Esophagus muscularis mucosa (tissue), 4 donors: Measurements from ENCODE around the gene SDK2. TPM values are rescaled to one million over a fixed set of nuclear protein-coding genes. Genes with fewer than 3 reads are reported as not detected.

Experiments
- DNase-seq: peaks from one replicate; pipeline ENCODE4 v3.0.0-alpha.2; 2017; ENCODE audit errors: extremely low spot score
- H3K27ac ChIP-seq, 4 donors: fragments of 200-600 bp; sonication (generic); replicated peaks in 1 of 4; 1 replicate in 3 of 4; 2 replicates in 1 of 4; pipeline ENCODE4 v1.5.1; 2016 to 2019; ENCODE audit warnings: mild to moderate bottlenecking in 1 of 4
- H3K27me3 ChIP-seq, 4 donors: fragments of 200-600 bp; sonication (generic); one replicate each; pipeline versions ENCODE4 v1.5.1 to v1.6.0; 2016 to 2019
- H3K36me3 ChIP-seq, 4 donors: fragments of 200-600 bp; sonication (generic); one replicate each; pipeline ENCODE4 v1.5.1; 2016 to 2019
- H3K4me1 ChIP-seq, 4 donors: fragments of 200-600 bp; sonication (generic); one replicate each; pipeline ENCODE4 v1.5.1; 2016 to 2019
- H3K4me3 ChIP-seq, 4 donors: fragments of 200-600 bp; sonication (generic); 1 replicate in 2 of 4; 2 replicates in 2 of 4; pipeline ENCODE4 v1.5.1; 2016 to 2019; ENCODE audit warnings: mild to moderate bottlenecking in 4 of 4, moderate library complexity in 1 of 4
- H3K9me3 ChIP-seq, 4 donors: fragments of 200-600 bp; sonication (generic); 1 replicate in 3 of 4; 2 replicates in 1 of 4; pipeline ENCODE4 v1.5.1; 2016 to 2019
- EP300 ChIP-seq: sonication (generic); formaldehyde crosslinking; IDR thresholded peaks from one replicate; pipeline ENCODE4 v1.6.1; 2017; ENCODE audit warnings: antibody characterized with exemption
- POLR2A ChIP-seq: fragments of 450-650 bp; IDR thresholded peaks from one replicate; pipeline ENCODE4 v1.6.1; 2017; ENCODE audit warnings: antibody characterized with exemption, moderate library complexity, mild to moderate bottlenecking, low read depth
- POLR2AphosphoS5 ChIP-seq, 2 donors: sonication (generic); formaldehyde crosslinking; IDR thresholded peaks; one replicate each; pipeline ENCODE4 v1.6.1; 2017; ENCODE audit warnings: antibody characterized with exemption in 2 of 2
- WGBS: methylation state at CpG from one replicate; pipeline ENCODE4 v1.1.5; 2018; 5-methylcytosine and 5-hydroxymethylcytosine counted together
- intact Hi-C: fragments of 100-400 bp; cut with DNase I; formaldehyde crosslinking; loops from one replicate; pipeline ENCODE4 v1.15.1; 2023
- total RNA-seq, 4 donors: library from RNA; depleted of rRNA; stranded (reverse); fragments of >200 nt; gene quantifications; one replicate each; pipeline versions ENCODE4 v1.1.0 to v1.2.1, GENCODE V29; 2016
- TF ChIP-seq, protein P1 (sequence below), 3 experiments: fragments of 200-600 bp in 2 of 3; fragments of 450-650 bp in 1 of 3; sonication (generic) in 2 of 3; IDR thresholded peaks; one replicate each; pipeline ENCODE4 v1.5.1; 2017 to 2019; ENCODE audit warnings: antibody characterized with exemption in 3 of 3, mild to moderate bottlenecking in 2 of 3, moderate library complexity in 1 of 3

Gene SDK2
- total RNA-seq, 4 donors from 2014 or later = 0.42 to 2.0 (median 1.2) TPM

DNA sequence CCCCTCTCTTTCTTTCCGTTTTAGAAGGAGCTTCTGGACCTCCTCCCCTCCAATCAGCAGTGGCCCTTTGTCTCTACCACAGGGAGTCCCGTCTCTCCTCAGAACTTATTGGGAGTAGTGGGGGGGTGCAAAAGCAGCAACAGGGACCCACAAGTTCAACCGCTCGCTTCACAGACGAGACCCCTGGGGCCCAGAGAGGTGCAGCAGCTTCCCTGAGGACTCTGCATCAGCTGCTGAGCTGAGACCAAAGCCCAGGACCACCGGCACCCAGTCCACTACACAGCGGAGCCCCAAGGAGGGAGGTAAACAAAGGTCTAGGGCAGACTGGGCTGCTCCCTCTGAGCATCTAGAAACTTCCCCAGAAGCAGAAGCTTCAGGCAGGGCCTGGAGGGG lies 123.9 kb downstream of the SDK2 start:
- 88% methylated on average over 6 of the region's 7 CpGs for WGBS
- TF ChIP-seq, protein P1, sequence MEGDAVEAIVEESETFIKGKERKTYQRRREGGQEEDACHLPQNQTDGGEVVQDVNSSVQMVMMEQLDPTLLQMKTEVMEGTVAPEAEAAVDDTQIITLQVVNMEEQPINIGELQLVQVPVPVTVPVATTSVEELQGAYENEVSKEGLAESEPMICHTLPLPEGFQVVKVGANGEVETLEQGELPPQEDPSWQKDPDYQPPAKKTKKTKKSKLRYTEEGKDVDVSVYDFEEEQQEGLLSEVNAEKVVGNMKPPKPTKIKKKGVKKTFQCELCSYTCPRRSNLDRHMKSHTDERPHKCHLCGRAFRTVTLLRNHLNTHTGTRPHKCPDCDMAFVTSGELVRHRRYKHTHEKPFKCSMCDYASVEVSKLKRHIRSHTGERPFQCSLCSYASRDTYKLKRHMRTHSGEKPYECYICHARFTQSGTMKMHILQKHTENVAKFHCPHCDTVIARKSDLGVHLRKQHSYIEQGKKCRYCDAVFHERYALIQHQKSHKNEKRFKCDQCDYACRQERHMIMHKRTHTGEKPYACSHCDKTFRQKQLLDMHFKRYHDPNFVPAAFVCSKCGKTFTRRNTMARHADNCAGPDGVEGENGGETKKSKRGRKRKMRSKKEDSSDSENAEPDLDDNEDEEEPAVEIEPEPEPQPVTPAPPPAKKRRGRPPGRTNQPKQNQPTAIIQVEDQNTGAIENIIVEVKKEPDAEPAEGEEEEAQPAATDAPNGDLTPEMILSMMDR (IDR thresholded peaks at IDR 0.05) = no peak
- TF ChIP-seq POLR2A (no peak), POLR2AphosphoS5 (IDR thresholded peaks at IDR 0.05) (no peak), EP300 (no peak)
- Histone ChIP-seq H3K4me1 (no peaks in the 10 kb centered on the region), H3K27ac (no peak overlapping the region), H3K36me3 (no peaks in the 10 kb centered on the region), H3K27me3 (no peaks in the 10 kb centered on the region), H3K4me3 (no peak overlapping the region), H3K9me3 (no peaks in the 10 kb centered on the region)
- no peak for DNase-seq
- intact Hi-C loops = no loop called here

- no peak overlapping the region for H3K27ac ChIP-seq
- no peaks in the 10 kb centered on the region for H3K4me1 ChIP-seq
- 85% methylated on average over 22 of the region's 22 CpGs for WGBS
- H3K27me3 ChIP-seq = no peaks in the 10 kb centered on the region
- no peaks in the 10 kb centered on the region for H3K9me3 ChIP-seq
- TF ChIP-seq EP300 (no peak), POLR2AphosphoS5 (IDR thresholded peaks at IDR 0.05) (no peak), POLR2A (no peak)
- TF ChIP-seq, protein P1 (IDR thresholded peaks at IDR 0.05) = no peak
- intact Hi-C loops = no loop called here
- no peaks in the 10 kb centered on the region for H3K36me3 ChIP-seq
- DNase-seq = no peak
- no peak overlapping the region for H3K4me3 ChIP-seq
Observed at GRCh38 chr17:73519714-73520368, 124.4 kb downstream of the SDK2 start.

DNA sequence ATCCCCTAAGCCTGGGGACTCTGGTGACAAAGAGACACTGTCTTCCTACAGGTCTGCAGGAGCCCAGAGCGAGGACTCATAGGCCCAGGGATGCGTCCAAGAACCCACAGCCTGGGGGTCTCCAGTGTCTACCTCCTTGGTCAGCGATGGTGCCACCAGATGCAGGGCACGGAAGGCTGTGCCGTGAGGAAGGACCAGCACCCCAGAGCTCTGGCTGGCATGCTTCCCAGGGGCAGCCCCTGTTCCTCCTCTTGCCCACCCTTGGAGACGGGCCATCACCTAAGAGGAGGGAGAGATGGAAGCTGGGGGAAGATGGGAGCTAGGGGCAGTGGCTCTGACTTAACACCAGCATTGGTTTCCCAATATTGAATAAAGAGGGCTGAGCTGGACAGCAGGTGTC lies 125.2 kb downstream of the SDK2 start:
- H3K4me1 ChIP-seq = no peaks in the 10 kb centered on the region
- intact Hi-C loops = no loop called here
- H3K4me3 ChIP-seq = no peak overlapping the region
- H3K27me3 ChIP-seq = peaks cover 0 to 4% (median 0%) of the 10 kb centered on the region in 4 donors
- TF ChIP-seq EP300 = no peak
- TF ChIP-seq POLR2AphosphoS5 (IDR thresholded peaks at IDR 0.05) = no peak
- TF ChIP-seq POLR2A = no peak
- TF ChIP-seq, protein P1 (IDR thresholded peaks at IDR 0.05) = no peak
- no peaks in the 10 kb centered on the region for H3K36me3 ChIP-seq
- WGBS = 97% methylated on average over 4 of the region's 6 CpGs
- no peaks in the 10 kb centered on the region for H3K9me3 ChIP-seq
- DNase-seq = no peak
- H3K27ac ChIP-seq = no peak overlapping the region

- no peaks in the 10 kb centered on the region for H3K4me1 ChIP-seq
- DNase-seq = no peak
- H3K4me3 ChIP-seq = no peak overlapping the region
- peaks cover 0 to 7% (median 0%) of the 10 kb centered on the region in 4 donors for H3K27me3 ChIP-seq
- no peaks in the 10 kb centered on the region for H3K36me3 ChIP-seq
- H3K27ac ChIP-seq = no peak overlapping the region
- TF ChIP-seq EP300 (no peak), POLR2AphosphoS5 (IDR thresholded peaks at IDR 0.05) (no peak), POLR2A (no peak)
- TF ChIP-seq, protein P1 (IDR thresholded peaks at IDR 0.05) = no peak
- 83% methylated on average over 11 of the region's 11 CpGs for WGBS
- intact Hi-C loops = no loop called here
- H3K9me3 ChIP-seq = no peaks in the 10 kb centered on the region
Observed at GRCh38 chr17:73516431-73516830, 127.8 kb downstream of the SDK2 start.
